H1 (cell line): ENCODE results near the gene UBE2I. TPM values are rescaled to one million over a fixed set of nuclear protein-coding genes. Genes with fewer than 3 reads are reported as not detected.

Source experiments
- CTCF ChIA-PET: fragments of 300-600 bp; sonication (Branson Sonifier 250); formaldehyde crosslinking; loops from one replicate; lab custom pipeline; 2021; ENCODE audit not compliant: partially characterized antibody; lab: Charles Lee
- POLR2A ChIA-PET: fragments of 300-600 bp; sonication (Branson Sonifier 250); formaldehyde crosslinking; loops from one replicate; lab custom pipeline; 2021; ENCODE audit warnings: inconsistent platforms; ENCODE audit not compliant: partially characterized antibody; lab: Charles Lee
- DNase-seq, 2 experiments: peaks; one replicate each; pipeline versions ENCODE4 v3.0.0 to v3.0.0-alpha.2; 2010 to 2022; ENCODE audit warnings: low spot score in 2 of 2, low read depth in 1 of 2, mixed read lengths in 1 of 2
- FAIRE-seq: peaks from 2 replicates; lab custom pipeline; 2011; peaks lifted over from hg19 to GRCh38; lab: Jason Lieb, UNC
- H2AFZ ChIP-seq: 2 replicates; pipeline ENCODE4 v1.8.1; 2012; ENCODE audit warnings: low read length, inconsistent platforms
- H2AK5ac ChIP-seq: 2 replicates; pipeline ENCODE4 v1.6.1; 2013; ENCODE audit warnings: low read depth, low read length
- H2BK120ac ChIP-seq: replicated peaks from 2 replicates; pipeline ENCODE3; 2013; ENCODE audit warnings: low read depth, low read length, inconsistent platforms
- H2BK12ac ChIP-seq: 2 replicates; pipeline ENCODE4 v1.6.1; 2013; ENCODE audit warnings: low read depth, low read length
- H2BK15ac ChIP-seq: 2 replicates; pipeline ENCODE4 v1.6.1; 2013; ENCODE audit warnings: low read length
- H2BK20ac ChIP-seq: 2 replicates; pipeline ENCODE4 v1.6.1; 2013; ENCODE audit warnings: low read length
- H2BK5ac ChIP-seq: 2 replicates; pipeline ENCODE4 v1.6.1; 2013; ENCODE audit warnings: low read depth, low read length
- H3K14ac ChIP-seq: 2 replicates; pipeline ENCODE4 v1.6.1; 2013; ENCODE audit warnings: inconsistent platforms; ENCODE audit not compliant: insufficient read length
- H3K18ac ChIP-seq: 2 replicates; pipeline ENCODE4 v1.6.1; 2013; ENCODE audit warnings: low read length; ENCODE audit errors: extremely low read depth
- H3K23ac ChIP-seq: 2 replicates; pipeline ENCODE4 v1.6.1; 2013; ENCODE audit warnings: inconsistent platforms; ENCODE audit not compliant: insufficient read length
- H3K23me2 ChIP-seq: 2 replicates; pipeline ENCODE4 v1.6.1; 2013; ENCODE audit warnings: low read depth, low read length
- H3K27ac ChIP-seq: 2 replicates; pipeline ENCODE4 v1.6.1; 2011; ENCODE audit warnings: low read depth, low read length, inconsistent platforms
- H3K27me3 ChIP-seq, 4 experiments: replicated peaks in 1 of 4; 1 replicate in 1 of 4; 2 replicates in 3 of 4; pipeline versions ENCODE4 v1.6.1 to v1.8.1; 2011 to 2013; ENCODE audit warnings: low read length in 3 of 4, mild to moderate bottlenecking in 3 of 4, inconsistent platforms in 2 of 4, mixed read lengths in 2 of 4, moderate library complexity in 1 of 4; ENCODE audit not compliant: control insufficient read depth in 3 of 4, insufficient read depth in 3 of 4; ENCODE audit errors: extremely low read depth in 1 of 4
- H3K36me3 ChIP-seq, 4 experiments: 2 replicates each; pipeline versions ENCODE4 v1.6.1 to v1.8.1; 2011 to 2013; ENCODE audit warnings: mild to moderate bottlenecking in 4 of 4, low read length in 3 of 4, moderate library complexity in 2 of 4, control low read depth in 1 of 4, inconsistent platforms in 1 of 4; ENCODE audit not compliant: insufficient read depth in 4 of 4, control insufficient read depth in 2 of 4
- H3K4ac ChIP-seq: replicated peaks from 2 replicates; pipeline ENCODE3; 2013; ENCODE audit warnings: low read length, low read depth, mixed read lengths, inconsistent platforms; ENCODE audit not compliant: insufficient read length
- H3K4me1 ChIP-seq, 4 experiments: replicated peaks in 1 of 4; 1 replicate in 1 of 4; 2 replicates in 3 of 4; pipeline versions ENCODE4 v1.6.1 to v1.8.1; 2011 to 2013; ENCODE audit warnings: low read length in 3 of 4, inconsistent platforms in 2 of 4, mixed read lengths in 1 of 4; ENCODE audit not compliant: insufficient read depth in 4 of 4, control insufficient read depth in 3 of 4
- H3K4me2 ChIP-seq, 2 experiments: 2 replicates each; pipeline versions ENCODE4 v1.6.1 to v1.8.1; 2011 to 2013; ENCODE audit warnings: low read depth in 2 of 2, low read length in 2 of 2, control low read depth in 1 of 2, inconsistent platforms in 1 of 2, mild to moderate bottlenecking in 1 of 2; ENCODE audit not compliant: insufficient read depth in 1 of 2
- H3K4me3 ChIP-seq, 4 experiments: fragments of 200-600, 300-600 bp in 1 of 4; sonication (generic), shearing (Covaris generic), sonication (Bioruptor Twin) in 1 of 4; 2 replicates each; pipeline versions ENCODE4 v1.5.1 to v1.8.1; 2011 to 2016; ENCODE audit warnings: low read length in 4 of 4, low read depth in 3 of 4, control low read depth in 2 of 4, inconsistent platforms in 2 of 4, mild to moderate bottlenecking in 2 of 4, mixed read lengths in 1 of 4, moderate library complexity in 1 of 4; ENCODE audit not compliant: insufficient read depth in 2 of 4; ENCODE audit errors: extremely low read depth in 1 of 4
- H3K56ac ChIP-seq: replicated peaks from 2 replicates; pipeline ENCODE3; 2013; ENCODE audit warnings: low read depth, mild to moderate bottlenecking, mixed read lengths, low read length, inconsistent platforms; ENCODE audit not compliant: insufficient read length
- H3K79me1 ChIP-seq: 2 replicates; pipeline ENCODE4 v1.6.1; 2013; ENCODE audit warnings: low read depth, low read length, control low read depth
- H3K79me2 ChIP-seq, 2 experiments: 2 replicates each; pipeline versions ENCODE4 v1.6.1 to v1.8.1; 2012 to 2013; ENCODE audit warnings: low read length in 2 of 2, mild to moderate bottlenecking in 2 of 2, inconsistent platforms in 1 of 2; ENCODE audit not compliant: insufficient read depth in 2 of 2, control insufficient read depth in 1 of 2
- H3K9ac ChIP-seq, 4 experiments: replicated peaks in 1 of 4; 1 replicate in 1 of 4; 2 replicates in 3 of 4; pipeline versions ENCODE4 v1.6.1 to v1.8.1; 2011 to 2013; ENCODE audit warnings: low read depth in 3 of 4, low read length in 3 of 4, control low read depth in 2 of 4, mild to moderate bottlenecking in 2 of 4, moderate library complexity in 2 of 4, inconsistent platforms in 1 of 4; ENCODE audit errors: extremely low read depth in 1 of 4
- H3K9me3 ChIP-seq, 2 experiments: 2 replicates each; pipeline versions ENCODE4 v1.6.1 to v1.8.1; 2012 to 2013; ENCODE audit warnings: mild to moderate bottlenecking in 2 of 2, moderate library complexity in 2 of 2, control low read depth in 1 of 2, inconsistent platforms in 1 of 2, low read depth in 1 of 2, low read length in 1 of 2, mixed read lengths in 1 of 2; ENCODE audit not compliant: insufficient read depth in 2 of 2
- H4K20me1 ChIP-seq, 2 experiments: replicated peaks in 1 of 2; 2 replicates each; pipeline versions ENCODE3 to v1.8.1; 2011 to 2013; ENCODE audit warnings: inconsistent platforms in 2 of 2, low read length in 2 of 2, mild to moderate bottlenecking in 1 of 2; ENCODE audit not compliant: insufficient read depth in 2 of 2, control insufficient read depth in 1 of 2
- H4K5ac ChIP-seq: 2 replicates; pipeline ENCODE4 v1.6.1; 2013; ENCODE audit warnings: low read length, low read depth, mixed read lengths, inconsistent platforms; ENCODE audit not compliant: insufficient read length
- H4K8ac ChIP-seq: 2 replicates; pipeline ENCODE4 v1.8.0; 2013; ENCODE audit warnings: mild to moderate bottlenecking, moderate library complexity, low read length, inconsistent platforms; ENCODE audit not compliant: insufficient read depth; ENCODE audit errors: extremely low read depth
- H4K91ac ChIP-seq: replicated peaks from 2 replicates; pipeline ENCODE3; 2013; ENCODE audit warnings: low read length, mixed read lengths, inconsistent platforms; ENCODE audit not compliant: insufficient read length
- FOSL1 ChIP-seq: IDR thresholded peaks from 2 replicates; pipeline ENCODE4 v1.6.1; 2011; ENCODE audit warnings: mild to moderate bottlenecking, low read depth, low read length, moderate library complexity; ENCODE audit not compliant: insufficient read depth
- KDM4A ChIP-seq: IDR thresholded peaks from one replicate; pipeline ENCODE4 v1.7.1; 2012; ENCODE audit warnings: low read depth, mild to moderate bottlenecking, moderate library complexity, low read length, inconsistent platforms; ENCODE audit not compliant: severe bottlenecking
- POLR2AphosphoS5 ChIP-seq: IDR thresholded peaks from 2 replicates; pipeline ENCODE4 v1.6.1; 2011; ENCODE audit warnings: low read depth, low read length
- YY1 ChIP-seq: IDR thresholded peaks from 2 replicates; pipeline ENCODE4 v1.6.1; 2011; ENCODE audit warnings: low read depth, mild to moderate bottlenecking, low read length
- WGBS, 2 experiments: shearing (Covaris generic) in 1 of 2; methylation state at CpG; one replicate each; pipeline versions ENCODE4 v1.1.6 to v1.1.7; 2013 to 2015; ENCODE audit warnings: low lambda C conversion rate in 2 of 2, mixed read lengths in 2 of 2, inconsistent platforms in 1 of 2, low coverage in 1 of 2, missing lambda C conversion rate in 1 of 2; ENCODE audit not compliant: insufficient replicate concordance in 2 of 2, insufficient coverage in 1 of 2, insufficient read length in 1 of 2; ENCODE audit errors: extremely low coverage in 1 of 2, missing lambda C conversion rate in 1 of 2; 5-methylcytosine and 5-hydroxymethylcytosine counted together
- polyA plus RNA-seq, 7 experiments: library from polyadenylated mRNA; depleted of rRNA in 3 of 7; stranded (reverse) in 5 of 7; unstranded in 2 of 7; fragments of >200 nt in 5 of 7; fragments of 200-250 nt in 2 of 7; gene quantifications; 1 replicate in 5 of 7; 2 replicates in 1 of 7; 4 replicates in 1 of 7; pipeline versions ENCODE4 v1.2.1 to v1.2.3, GENCODE V29; 2011 to 2013; ENCODE audit warnings: missing spikeins in 2 of 7, mixed read lengths in 2 of 7
- total RNA-seq: library from RNA; stranded (reverse); fragmentation: NEBNext Ultra II Directional; extraction: Animal tissue kit (Norgen Biotek cat#: 25700); gene quantifications from 2 replicates; pipeline ENCODE4 v1.2.1, GENCODE V29; 2021
- TF ChIP-seq, protein P1 (sequence below), 3 experiments: IDR thresholded peaks; 1 replicate in 2 of 3; 2 replicates in 1 of 3; pipeline versions ENCODE4 v1.5.1 to v1.6.1; 2011; ENCODE audit warnings: low read length in 3 of 3, mild to moderate bottlenecking in 3 of 3, inconsistent platforms in 2 of 3, low read depth in 1 of 3, moderate library complexity in 1 of 3; ENCODE audit not compliant: insufficient read depth in 1 of 3; ENCODE audit errors: control extremely low read depth in 1 of 3

Gene UBE2I
- total and polyA plus RNA-seq, 2 of the 8 experiments (the other 6 are each of a cell fraction or from before 2014, with no cell fraction given) = 148 to 268 TPM

DNA sequence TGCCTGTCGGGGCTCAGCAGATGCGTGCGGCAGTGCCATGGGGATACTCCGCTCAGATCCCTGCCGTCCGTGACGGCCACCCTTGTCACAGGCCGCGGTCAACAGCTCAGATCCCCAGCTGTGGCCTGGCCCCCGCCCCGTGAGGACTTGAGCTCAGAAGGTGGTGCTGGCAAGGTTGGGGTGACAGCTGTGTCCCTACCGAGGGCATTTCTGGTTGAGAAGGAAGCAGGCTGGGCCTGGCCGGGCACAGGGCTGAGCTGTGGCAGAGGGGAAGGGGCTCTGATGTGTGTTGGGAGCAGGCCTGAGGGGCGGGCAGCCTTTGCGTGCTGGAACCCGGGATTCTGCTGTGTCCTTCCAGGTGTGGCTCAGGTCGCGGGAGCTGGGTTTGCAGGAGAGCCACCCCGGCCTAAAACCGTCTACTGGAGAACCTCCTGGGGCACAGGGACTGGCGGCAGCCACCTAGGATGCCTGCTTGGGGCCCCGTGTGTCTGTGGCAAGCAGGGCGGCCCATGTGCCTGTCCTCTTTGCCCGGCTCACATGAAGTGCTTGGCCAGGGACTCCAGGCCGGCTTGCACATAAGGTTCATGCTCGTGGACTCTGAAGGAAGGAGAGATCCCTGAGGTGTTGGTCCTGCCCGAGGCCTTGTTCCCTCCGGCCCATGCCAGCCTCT is 5.1 kb downstream of the UBE2I start:
- no peak for FAIRE-seq
- Histone ChIP-seq H3K18ac (no peak overlapping the region), H3K79me1 (peaks cover 11% of the 10 kb centered on the region), H3K14ac (no peak overlapping the region), H2AK5ac (no peak overlapping the region), H3K4me1 (peaks cover 0 to 12% (median 5%) of the 10 kb centered on the region in 4 experiments; a peak in 5 of 7 replicates), H3K9me3 (no peaks in the 10 kb centered on the region), H4K20me1 (peaks cover 60 to 70% of the 10 kb centered on the region in 2 experiments), H2BK20ac (no peak overlapping the region), H2BK5ac (no peak overlapping the region), H3K36me3 (peaks cover 40 to 67% (median 54%) of the 10 kb centered on the region in 4 experiments), H3K56ac (no peak overlapping the region), H2AFZ (no peak overlapping the region), H4K8ac (no peak overlapping the region), H3K23me2 (peaks cover 12% of the 10 kb centered on the region), H3K27ac (no peak overlapping the region; the same call in 1 of the 2 replicates), H2BK12ac (no peak overlapping the region), H3K4me3 (no peak overlapping the region), H2BK15ac (no peak overlapping the region), H2BK120ac (no peak overlapping the region), H4K5ac (no peak overlapping the region), H3K23ac (no peak overlapping the region), H3K79me2 (peaks cover 36 to 76% of the 10 kb centered on the region in 2 experiments), H3K27me3 (no peaks in the 10 kb centered on the region), H3K9ac (no peak overlapping the region), H3K4me2 (no peak overlapping the region), H4K91ac (no peak overlapping the region), H3K4ac (no peak overlapping the region)
- WGBS, 2 experiments = 93% methylated on average over 25 of the region's 28 CpGs; no CpG with 5 or more reads in 1 of the 2 experiments
- TF ChIP-seq KDM4A (no peak), YY1 (no peak), POLR2AphosphoS5 (peak; percentile 24; the same call in 1 of the 2 replicates), FOSL1 (no peak)
- TF ChIP-seq, protein P1, sequence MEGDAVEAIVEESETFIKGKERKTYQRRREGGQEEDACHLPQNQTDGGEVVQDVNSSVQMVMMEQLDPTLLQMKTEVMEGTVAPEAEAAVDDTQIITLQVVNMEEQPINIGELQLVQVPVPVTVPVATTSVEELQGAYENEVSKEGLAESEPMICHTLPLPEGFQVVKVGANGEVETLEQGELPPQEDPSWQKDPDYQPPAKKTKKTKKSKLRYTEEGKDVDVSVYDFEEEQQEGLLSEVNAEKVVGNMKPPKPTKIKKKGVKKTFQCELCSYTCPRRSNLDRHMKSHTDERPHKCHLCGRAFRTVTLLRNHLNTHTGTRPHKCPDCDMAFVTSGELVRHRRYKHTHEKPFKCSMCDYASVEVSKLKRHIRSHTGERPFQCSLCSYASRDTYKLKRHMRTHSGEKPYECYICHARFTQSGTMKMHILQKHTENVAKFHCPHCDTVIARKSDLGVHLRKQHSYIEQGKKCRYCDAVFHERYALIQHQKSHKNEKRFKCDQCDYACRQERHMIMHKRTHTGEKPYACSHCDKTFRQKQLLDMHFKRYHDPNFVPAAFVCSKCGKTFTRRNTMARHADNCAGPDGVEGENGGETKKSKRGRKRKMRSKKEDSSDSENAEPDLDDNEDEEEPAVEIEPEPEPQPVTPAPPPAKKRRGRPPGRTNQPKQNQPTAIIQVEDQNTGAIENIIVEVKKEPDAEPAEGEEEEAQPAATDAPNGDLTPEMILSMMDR (IDR thresholded peaks at IDR 0.05; ENCODE audit: control extremely low read depth in 1 of 3, insufficient read depth in 1 of 3, low read depth in 1 of 3, low read length in 3 of 3) = no peak
- ChIA-PET CTCF (interaction anchor here (0.8 to 1.2 kb wide), 3 partner anchors 16 to 127 kb away, joined by 3 to 4 read pairs (median 4); no protein-coding TSS in a partner anchor), POLR2A (interaction anchor here (0.9 to 11.4 kb wide), 4 partner anchors 11 to 49 kb away, joined by 3 to 106 read pairs (median 16); no protein-coding TSS in a partner anchor)
- no peak for DNase-seq
